Measurements from ENCODE around the gene CDK1. TPM values are rescaled to one million over a fixed set of nuclear protein-coding genes. Genes with fewer than 3 reads are reported as not detected.

The CDK1 gene
- total RNA-seq, 1 experiment from 2014 or later, result 98.9 TPM

DNA sequence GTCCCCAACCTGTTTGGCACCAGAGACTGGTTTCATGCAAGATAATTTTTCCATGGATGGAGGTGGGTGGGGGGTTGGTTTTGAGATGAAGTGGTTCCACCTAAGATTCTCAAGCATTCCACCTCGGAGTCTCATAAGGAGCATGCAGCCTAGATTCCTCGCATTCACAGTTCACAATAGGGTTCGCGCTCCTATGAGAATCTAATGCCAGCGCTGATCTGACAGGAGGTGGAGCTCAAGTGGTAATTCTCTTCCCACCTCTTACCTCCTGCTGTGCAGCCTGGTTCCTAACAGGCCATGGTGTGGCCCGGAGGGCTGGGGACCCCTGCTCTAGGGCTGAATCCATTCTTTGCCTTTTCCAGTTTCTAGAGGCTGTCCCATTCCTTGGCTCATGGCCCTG is 19.1 kb upstream of the CDK1 start:
- Mint-ChIP-seq H3K27me3 (ENCODE audit: low read depth) (no peaks in the 10 kb centered on the region), H3K36me3 (no peaks in the 10 kb centered on the region; the same call in none of the 2 replicates), H3K4me3 (no peak overlapping the region), H3K9me3 (peaks cover 12% of the 10 kb centered on the region; the same call in 1 of the 2 replicates), H3K27ac (no peak overlapping the region), H3K4me1 (peaks cover 42% of the 10 kb centered on the region)
- peak; percentile 33 for DNase-seq (ENCODE audit: low spot score)
- TF ChIP-seq ZNF396 (CRISPR knock-in tag; IDR thresholded peaks at IDR 0.05; ENCODE audit: borderline replicate concordance), result no peak
- TF ChIP-seq, protein P1, sequence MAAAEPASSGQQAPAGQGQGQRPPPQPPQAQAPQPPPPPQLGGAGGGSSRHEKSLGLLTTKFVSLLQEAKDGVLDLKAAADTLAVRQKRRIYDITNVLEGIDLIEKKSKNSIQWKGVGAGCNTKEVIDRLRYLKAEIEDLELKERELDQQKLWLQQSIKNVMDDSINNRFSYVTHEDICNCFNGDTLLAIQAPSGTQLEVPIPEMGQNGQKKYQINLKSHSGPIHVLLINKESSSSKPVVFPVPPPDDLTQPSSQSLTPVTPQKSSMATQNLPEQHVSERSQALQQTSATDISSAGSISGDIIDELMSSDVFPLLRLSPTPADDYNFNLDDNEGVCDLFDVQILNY (CRISPR knock-in tag; IDR thresholded peaks at IDR 0.05), result no peak
- TF ChIP-seq, protein P2, sequence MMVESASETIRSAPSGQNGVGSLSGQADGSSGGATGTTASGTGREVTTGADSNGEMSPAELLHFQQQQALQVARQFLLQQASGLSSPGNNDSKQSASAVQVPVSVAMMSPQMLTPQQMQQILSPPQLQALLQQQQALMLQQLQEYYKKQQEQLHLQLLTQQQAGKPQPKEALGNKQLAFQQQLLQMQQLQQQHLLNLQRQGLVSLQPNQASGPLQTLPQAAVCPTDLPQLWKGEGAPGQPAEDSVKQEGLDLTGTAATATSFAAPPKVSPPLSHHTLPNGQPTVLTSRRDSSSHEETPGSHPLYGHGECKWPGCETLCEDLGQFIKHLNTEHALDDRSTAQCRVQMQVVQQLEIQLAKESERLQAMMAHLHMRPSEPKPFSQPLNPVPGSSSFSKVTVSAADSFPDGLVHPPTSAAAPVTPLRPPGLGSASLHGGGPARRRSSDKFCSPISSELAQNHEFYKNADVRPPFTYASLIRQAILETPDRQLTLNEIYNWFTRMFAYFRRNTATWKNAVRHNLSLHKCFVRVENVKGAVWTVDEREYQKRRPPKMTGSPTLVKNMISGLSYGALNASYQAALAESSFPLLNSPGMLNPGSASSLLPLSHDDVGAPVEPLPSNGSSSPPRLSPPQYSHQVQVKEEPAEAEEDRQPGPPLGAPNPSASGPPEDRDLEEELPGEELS (CRISPR knock-in tag; IDR thresholded peaks at IDR 0.05), result no peak
- no peak for TF ChIP-seq ZNF416 (CRISPR knock-in tag; IDR thresholded peaks at IDR 0.05)
- TF ChIP-seq HMGA2 (CRISPR knock-in tag; IDR thresholded peaks at IDR 0.05), result no peak
- TF ChIP-seq SMAD4 (CRISPR knock-in tag; IDR thresholded peaks at IDR 0.05), result no peak
- TF ChIP-seq, protein P3, sequence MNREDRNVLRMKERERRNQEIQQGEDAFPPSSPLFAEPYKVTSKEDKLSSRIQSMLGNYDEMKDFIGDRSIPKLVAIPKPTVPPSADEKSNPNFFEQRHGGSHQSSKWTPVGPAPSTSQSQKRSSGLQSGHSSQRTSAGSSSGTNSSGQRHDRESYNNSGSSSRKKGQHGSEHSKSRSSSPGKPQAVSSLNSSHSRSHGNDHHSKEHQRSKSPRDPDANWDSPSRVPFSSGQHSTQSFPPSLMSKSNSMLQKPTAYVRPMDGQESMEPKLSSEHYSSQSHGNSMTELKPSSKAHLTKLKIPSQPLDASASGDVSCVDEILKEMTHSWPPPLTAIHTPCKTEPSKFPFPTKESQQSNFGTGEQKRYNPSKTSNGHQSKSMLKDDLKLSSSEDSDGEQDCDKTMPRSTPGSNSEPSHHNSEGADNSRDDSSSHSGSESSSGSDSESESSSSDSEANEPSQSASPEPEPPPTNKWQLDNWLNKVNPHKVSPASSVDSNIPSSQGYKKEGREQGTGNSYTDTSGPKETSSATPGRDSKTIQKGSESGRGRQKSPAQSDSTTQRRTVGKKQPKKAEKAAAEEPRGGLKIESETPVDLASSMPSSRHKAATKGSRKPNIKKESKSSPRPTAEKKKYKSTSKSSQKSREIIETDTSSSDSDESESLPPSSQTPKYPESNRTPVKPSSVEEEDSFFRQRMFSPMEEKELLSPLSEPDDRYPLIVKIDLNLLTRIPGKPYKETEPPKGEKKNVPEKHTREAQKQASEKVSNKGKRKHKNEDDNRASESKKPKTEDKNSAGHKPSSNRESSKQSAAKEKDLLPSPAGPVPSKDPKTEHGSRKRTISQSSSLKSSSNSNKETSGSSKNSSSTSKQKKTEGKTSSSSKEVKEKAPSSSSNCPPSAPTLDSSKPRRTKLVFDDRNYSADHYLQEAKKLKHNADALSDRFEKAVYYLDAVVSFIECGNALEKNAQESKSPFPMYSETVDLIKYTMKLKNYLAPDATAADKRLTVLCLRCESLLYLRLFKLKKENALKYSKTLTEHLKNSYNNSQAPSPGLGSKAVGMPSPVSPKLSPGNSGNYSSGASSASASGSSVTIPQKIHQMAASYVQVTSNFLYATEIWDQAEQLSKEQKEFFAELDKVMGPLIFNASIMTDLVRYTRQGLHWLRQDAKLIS (CRISPR knock-in tag; IDR thresholded peaks at IDR 0.05; ENCODE audit: borderline replicate concordance), result no peak
- TF ChIP-seq, protein P4, sequence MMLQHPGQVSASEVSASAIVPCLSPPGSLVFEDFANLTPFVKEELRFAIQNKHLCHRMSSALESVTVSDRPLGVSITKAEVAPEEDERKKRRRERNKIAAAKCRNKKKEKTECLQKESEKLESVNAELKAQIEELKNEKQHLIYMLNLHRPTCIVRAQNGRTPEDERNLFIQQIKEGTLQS (CRISPR knock-in tag; conservative IDR thresholded peaks at IDR 0.05), result no peak
- TF ChIP-seq TCF7 (CRISPR knock-in tag; IDR thresholded peaks at IDR 0.05; ENCODE audit: low read depth), result no peak
- no peak for TF ChIP-seq RELA (CRISPR knock-in tag; IDR thresholded peaks at IDR 0.05; ENCODE audit: borderline replicate concordance)
- TF ChIP-seq, protein P5, sequence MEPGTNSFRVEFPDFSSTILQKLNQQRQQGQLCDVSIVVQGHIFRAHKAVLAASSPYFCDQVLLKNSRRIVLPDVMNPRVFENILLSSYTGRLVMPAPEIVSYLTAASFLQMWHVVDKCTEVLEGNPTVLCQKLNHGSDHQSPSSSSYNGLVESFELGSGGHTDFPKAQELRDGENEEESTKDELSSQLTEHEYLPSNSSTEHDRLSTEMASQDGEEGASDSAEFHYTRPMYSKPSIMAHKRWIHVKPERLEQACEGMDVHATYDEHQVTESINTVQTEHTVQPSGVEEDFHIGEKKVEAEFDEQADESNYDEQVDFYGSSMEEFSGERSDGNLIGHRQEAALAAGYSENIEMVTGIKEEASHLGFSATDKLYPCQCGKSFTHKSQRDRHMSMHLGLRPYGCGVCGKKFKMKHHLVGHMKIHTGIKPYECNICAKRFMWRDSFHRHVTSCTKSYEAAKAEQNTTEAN (CRISPR knock-in tag; IDR thresholded peaks at IDR 0.05), result no peak
- TF ChIP-seq, protein P6, sequence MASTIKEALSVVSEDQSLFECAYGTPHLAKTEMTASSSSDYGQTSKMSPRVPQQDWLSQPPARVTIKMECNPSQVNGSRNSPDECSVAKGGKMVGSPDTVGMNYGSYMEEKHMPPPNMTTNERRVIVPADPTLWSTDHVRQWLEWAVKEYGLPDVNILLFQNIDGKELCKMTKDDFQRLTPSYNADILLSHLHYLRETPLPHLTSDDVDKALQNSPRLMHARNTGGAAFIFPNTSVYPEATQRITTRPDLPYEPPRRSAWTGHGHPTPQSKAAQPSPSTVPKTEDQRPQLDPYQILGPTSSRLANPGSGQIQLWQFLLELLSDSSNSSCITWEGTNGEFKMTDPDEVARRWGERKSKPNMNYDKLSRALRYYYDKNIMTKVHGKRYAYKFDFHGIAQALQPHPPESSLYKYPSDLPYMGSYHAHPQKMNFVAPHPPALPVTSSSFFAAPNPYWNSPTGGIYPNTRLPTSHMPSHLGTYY (CRISPR knock-in tag; IDR thresholded peaks at IDR 0.05), result no peak
- TF ChIP-seq, protein P7, sequence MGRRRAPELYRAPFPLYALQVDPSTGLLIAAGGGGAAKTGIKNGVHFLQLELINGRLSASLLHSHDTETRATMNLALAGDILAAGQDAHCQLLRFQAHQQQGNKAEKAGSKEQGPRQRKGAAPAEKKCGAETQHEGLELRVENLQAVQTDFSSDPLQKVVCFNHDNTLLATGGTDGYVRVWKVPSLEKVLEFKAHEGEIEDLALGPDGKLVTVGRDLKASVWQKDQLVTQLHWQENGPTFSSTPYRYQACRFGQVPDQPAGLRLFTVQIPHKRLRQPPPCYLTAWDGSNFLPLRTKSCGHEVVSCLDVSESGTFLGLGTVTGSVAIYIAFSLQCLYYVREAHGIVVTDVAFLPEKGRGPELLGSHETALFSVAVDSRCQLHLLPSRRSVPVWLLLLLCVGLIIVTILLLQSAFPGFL (CRISPR knock-in tag; IDR thresholded peaks at IDR 0.05; ENCODE audit: borderline replicate concordance), result no peak
- TF ChIP-seq ZNF423 (CRISPR knock-in tag; IDR thresholded peaks at IDR 0.05), result no peak
- TF ChIP-seq, protein P8, sequence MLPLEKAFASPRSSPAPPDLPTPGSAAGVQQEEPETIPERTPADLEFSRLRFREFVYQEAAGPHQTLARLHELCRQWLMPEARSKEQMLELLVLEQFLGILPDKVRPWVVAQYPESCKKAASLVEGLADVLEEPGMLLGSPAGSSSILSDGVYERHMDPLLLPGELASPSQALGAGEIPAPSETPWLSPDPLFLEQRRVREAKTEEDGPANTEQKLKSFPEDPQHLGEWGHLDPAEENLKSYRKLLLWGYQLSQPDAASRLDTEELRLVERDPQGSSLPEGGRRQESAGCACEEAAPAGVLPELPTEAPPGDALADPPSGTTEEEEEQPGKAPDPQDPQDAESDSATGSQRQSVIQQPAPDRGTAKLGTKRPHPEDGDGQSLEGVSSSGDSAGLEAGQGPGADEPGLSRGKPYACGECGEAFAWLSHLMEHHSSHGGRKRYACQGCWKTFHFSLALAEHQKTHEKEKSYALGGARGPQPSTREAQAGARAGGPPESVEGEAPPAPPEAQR (CRISPR knock-in tag; IDR thresholded peaks at IDR 0.05), result no peak
- TF ChIP-seq, protein P9, sequence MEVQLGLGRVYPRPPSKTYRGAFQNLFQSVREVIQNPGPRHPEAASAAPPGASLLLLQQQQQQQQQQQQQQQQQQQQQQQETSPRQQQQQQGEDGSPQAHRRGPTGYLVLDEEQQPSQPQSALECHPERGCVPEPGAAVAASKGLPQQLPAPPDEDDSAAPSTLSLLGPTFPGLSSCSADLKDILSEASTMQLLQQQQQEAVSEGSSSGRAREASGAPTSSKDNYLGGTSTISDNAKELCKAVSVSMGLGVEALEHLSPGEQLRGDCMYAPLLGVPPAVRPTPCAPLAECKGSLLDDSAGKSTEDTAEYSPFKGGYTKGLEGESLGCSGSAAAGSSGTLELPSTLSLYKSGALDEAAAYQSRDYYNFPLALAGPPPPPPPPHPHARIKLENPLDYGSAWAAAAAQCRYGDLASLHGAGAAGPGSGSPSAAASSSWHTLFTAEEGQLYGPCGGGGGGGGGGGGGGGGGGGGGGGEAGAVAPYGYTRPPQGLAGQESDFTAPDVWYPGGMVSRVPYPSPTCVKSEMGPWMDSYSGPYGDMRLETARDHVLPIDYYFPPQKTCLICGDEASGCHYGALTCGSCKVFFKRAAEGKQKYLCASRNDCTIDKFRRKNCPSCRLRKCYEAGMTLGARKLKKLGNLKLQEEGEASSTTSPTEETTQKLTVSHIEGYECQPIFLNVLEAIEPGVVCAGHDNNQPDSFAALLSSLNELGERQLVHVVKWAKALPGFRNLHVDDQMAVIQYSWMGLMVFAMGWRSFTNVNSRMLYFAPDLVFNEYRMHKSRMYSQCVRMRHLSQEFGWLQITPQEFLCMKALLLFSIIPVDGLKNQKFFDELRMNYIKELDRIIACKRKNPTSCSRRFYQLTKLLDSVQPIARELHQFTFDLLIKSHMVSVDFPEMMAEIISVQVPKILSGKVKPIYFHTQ (CRISPR knock-in tag; IDR thresholded peaks at IDR 0.05), result no peak
- no peak for TF ChIP-seq GTF2I (CRISPR knock-in tag; conservative IDR thresholded peaks at IDR 0.05)
- TF ChIP-seq CREM (CRISPR knock-in tag; IDR thresholded peaks at IDR 0.05), result no peak
- TF ChIP-seq, protein P10, sequence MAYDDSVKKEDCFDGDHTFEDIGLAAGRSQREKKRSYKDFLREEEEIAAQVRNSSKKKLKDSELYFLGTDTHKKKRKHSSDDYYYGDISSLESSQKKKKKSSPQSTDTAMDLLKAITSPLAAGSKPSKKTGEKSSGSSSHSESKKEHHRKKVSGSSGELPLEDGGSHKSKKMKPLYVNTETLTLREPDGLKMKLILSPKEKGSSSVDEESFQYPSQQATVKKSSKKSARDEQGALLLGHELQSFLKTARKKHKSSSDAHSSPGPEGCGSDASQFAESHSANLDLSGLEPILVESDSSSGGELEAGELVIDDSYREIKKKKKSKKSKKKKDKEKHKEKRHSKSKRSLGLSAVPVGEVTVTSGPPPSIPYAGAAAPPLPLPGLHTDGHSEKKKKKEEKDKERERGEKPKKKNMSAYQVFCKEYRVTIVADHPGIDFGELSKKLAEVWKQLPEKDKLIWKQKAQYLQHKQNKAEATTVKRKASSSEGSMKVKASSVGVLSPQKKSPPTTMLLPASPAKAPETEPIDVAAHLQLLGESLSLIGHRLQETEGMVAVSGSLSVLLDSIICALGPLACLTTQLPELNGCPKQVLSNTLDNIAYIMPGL (CRISPR knock-in tag; IDR thresholded peaks at IDR 0.05), result no peak
- ATAC-seq, result no peak
- POLR2A ChIA-PET, result no interaction called here
- CTCF ChIA-PET, result no interaction called here

Data from WTC11 (cell line).